GM21515 (cell line): ENCODE data around the gene TTLL11.

Experiments used
- ATAC-seq: cut with Tn5 transposase; IDR thresholded peaks from one replicate; pipeline ENCODE4 v1.9.1; 2021; ENCODE audit not compliant: unreplicated experiment

The TTLL11 gene

GRCh38 chr9:121886759-121887485 is 206.2 kb downstream of the TTLL11 start:
- no peak for ATAC-seq

- no peak for ATAC-seq
These were observed 207.7 kb downstream of the TTLL11 start for GRCh38 chr9:121885345-121885901.

DNA sequence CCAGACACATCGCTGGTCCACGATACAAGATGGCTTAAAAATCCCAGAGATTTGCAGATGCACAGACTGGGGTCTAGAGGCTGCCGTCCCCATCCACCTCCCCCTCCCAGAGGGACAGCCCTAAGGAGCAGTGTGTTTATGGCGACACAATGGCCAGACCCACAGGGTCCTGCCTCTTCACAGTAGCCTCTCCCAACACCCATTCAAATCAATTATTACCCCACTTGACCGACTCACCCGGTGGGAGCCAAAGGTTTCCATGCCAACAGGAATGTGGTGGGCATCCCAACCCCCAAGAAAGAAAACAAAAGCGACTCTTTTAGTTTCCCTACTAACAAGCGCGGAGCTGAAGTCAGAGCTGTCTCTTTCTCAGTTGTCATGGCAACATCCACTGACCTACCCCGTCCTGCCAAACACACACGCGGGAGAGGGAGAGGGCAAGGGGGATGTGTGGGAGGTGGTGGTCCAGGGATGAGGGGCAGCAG is 209.0 kb downstream of the TTLL11 start:
- no peak for ATAC-seq

DNA sequence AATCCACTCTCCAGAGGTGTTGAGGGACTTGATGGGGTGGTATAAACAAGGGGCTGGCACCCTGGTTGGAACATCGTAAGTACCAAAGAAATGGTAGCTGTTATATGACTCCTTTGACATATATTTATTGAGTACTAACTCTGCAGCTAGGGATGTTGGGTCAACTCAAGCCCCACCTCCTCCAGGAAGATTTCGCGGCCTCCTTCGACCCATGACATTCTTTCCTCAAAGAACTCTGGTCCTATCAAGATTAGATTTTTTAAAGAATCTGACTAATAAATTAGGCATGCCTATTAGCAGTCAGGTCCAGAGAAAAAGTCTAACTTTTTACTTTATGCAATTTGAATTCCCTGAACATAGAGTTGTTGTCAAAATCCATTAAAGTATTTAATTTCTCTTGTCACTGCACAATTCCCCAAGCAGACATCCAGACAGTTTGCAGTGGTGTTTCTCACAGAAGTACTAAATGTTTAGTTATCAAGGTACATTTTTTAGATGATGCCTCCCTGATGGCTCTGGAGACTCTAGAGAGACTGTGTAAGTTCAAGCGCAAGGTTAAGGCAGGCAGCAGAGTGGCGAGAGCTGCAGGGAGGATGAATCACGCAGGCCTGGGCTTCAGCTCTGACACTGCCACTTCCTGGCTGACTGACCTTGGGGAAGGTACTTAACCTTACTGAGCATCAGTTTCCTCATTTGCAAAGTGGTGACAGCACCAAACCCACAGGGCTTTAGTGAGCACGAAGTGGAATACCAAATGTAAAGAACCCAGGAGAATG is 209.6 kb downstream of the TTLL11 start:
- no peak for ATAC-seq

- ATAC-seq = no peak
These were observed 211.1 kb downstream of the TTLL11 start for GRCh38 chr9:121881920-121882500.

DNA sequence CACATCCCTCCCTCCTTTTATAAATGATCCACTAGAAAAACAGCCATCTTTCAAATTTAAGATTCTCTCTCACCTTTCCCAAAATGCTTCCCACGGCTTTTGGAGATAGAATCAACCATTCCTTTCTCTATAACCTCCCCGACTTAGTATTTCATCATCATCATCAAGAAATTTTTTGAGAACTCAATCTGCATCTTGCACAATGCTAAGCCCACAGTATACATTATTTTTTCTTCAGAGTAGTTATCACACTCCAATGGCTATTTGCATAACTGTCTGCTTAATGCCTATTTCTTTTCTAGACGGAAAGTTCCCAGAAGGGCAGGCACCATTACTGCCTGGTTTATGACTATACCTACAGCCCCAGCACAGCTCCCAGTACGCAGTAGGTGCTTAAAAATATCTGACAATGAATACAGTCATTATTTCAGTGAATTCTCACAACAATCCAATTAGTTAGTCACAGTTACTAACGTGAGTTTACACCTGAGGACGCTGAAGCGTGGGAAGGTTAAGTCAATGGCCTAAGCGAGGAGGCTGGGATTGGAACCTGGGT is 212.7 kb downstream of the TTLL11 start:
- no peak for ATAC-seq

DNA sequence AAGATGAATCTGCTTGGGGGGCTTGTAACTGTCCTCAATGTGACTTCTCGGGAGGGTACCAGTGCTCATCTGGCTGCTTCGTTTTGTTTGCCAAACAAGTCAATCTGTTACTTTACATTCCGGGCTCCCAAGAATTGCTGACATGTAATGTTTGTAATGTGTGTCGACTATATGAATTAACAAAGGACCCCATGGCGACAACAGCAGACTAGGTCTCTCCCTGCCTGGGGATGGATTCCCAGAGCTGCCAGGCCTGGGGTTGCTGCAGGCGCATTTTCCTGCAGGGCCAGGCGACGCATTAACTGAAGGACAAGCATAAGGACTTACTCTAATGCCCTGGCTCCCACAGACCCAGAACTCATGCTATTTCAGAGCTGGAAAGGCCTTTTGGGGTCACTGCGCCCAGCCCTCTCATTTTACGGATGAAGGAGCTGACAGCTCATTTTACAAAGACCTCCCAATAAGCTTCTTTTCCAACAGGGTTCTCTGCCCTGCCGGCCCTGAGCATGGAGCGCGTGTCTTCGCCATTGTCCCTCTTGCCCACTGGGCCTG is 214.8 kb downstream of the TTLL11 start:
- no peak for ATAC-seq

GRCh38 chr9:121876658-121877271 is 216.3 kb downstream of the TTLL11 start:
- ATAC-seq = no peak

GRCh38 chr9:121876255-121876654 is 216.9 kb downstream of the TTLL11 start:
- ATAC-seq = no peak

GRCh38 chr9:121874524-121874923 is 218.6 kb downstream of the TTLL11 start:
- ATAC-seq = no peak

GRCh38 chr9:121871431-121872025 is 221.6 kb downstream of the TTLL11 start:
- ATAC-seq = no peak

GRCh38 chr9:121870271-121870670 is 222.8 kb downstream of the TTLL11 start:
- no peak for ATAC-seq

- ATAC-seq = no peak
These were observed 224.5 kb downstream of the TTLL11 start for GRCh38 chr9:121868626-121869025.

- no peak for ATAC-seq
These were observed 226.2 kb downstream of the TTLL11 start for GRCh38 chr9:121866927-121867326.

DNA sequence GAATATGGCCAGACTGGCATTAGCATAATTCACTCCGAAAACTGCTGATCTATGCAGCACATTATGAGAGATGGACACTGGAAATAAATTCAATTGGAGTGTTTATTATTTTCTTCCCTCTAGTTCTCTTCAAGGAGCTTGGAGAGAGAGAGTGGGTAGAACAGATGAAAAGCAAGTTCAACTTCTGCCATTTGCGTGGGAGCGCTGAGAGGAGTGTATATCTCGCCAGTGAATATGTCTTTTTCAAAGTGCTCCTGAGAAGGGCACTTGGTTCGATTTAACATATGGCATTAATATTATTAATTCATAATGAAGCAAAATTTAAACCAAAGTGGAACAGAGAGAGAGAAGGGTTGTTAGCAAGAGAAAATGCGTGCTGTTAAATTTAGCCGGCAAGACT is 227.2 kb downstream of the TTLL11 start:
- no peak for ATAC-seq

GRCh38 chr9:121865060-121865459 is 228.0 kb downstream of the TTLL11 start:
- no peak for ATAC-seq

DNA sequence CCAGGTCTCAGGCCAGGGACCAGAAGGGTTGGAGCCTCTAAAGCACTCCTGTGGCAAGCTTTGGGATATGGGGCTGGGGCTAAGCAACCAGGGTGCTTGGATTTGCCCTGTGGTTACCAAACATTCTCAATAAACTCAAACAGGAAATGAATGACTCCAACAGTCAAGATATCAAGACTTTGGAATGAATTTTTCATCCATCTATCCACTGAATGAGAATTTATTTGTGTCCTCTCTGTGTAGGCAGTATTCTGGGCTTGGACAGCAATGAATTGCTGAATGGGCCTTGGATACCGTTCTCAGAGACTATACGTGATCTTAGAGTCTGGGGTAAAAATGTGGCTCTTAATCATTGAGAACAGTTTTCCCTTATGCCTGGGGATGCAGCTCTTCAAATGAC is 229.2 kb downstream of the TTLL11 start:
- no peak for ATAC-seq

- no peak for ATAC-seq
These were observed 230.5 kb downstream of the TTLL11 start for GRCh38 chr9:121862371-121863332.
